Renal cortical epithelial cell (primary cell): ENCODE results near the gene GIT1. TPM values are rescaled to one million over a fixed set of nuclear protein-coding genes. Genes with fewer than 3 reads are reported as not detected.
A peak's percentile ranks its signal among the peaks of the same experiment; 100 is the strongest.

ENCODE experiments used
- DNase-seq: peaks from one replicate; pipeline ENCODE4 v3.0.0-alpha.2; 2011; ENCODE audit warnings: low read depth
- total RNA-seq: library from RNA; depleted of rRNA; stranded (reverse); fragments of >200 nt; gene quantifications from 2 replicates; pipeline ENCODE4 v1.2.3, GENCODE V29; 2014

Gene GIT1
- total RNA-seq, 1 donor from 2014 or later: 34.7 TPM

DNA sequence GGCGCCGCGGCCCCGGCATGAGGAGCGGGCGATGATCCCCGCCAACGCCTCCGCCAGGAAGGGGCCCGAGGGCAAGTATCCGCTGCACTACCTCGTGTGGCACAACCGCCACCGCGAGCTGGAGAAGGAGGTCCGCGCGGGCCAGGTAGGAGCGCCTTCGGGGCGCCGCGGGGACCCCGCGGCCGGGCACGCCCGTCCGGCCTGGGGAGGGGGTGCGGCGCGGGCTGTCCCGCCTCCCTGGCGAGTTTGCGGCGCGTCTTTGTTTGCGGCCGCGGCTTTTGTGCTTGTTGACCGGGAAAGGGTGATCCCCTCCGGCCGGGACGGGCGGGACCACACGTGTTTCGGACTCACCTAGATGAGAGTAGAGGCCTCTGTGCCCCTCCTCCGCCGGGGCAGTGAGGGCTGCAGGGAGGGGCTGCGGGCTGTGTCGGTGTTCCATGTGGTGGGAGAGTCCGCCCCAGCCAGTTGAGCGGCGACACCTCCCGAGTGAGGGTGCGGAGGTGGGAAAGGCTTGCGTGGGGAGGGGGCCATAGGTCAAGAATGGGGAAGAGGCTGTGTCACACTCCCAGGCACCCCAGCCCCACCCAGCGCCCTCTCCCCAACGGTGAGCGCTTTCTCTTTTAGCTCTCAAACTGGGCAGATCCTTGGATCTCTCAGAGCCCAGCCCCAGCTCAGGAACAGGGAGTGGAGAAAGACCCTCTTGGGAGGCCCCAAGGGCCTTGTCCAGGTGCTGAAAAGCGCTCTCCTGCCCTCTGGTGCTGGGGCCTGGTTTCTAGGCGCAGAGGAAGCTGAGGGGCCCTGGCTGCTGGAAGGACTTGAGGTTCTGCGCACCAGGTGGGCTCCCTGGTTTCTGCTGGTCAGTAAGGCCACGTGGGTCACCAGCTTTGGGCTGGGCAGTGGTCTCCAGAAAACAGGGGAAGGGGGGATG, 4.4 kb upstream of the GIT1 start:
- DNase-seq: no peak

DNA sequence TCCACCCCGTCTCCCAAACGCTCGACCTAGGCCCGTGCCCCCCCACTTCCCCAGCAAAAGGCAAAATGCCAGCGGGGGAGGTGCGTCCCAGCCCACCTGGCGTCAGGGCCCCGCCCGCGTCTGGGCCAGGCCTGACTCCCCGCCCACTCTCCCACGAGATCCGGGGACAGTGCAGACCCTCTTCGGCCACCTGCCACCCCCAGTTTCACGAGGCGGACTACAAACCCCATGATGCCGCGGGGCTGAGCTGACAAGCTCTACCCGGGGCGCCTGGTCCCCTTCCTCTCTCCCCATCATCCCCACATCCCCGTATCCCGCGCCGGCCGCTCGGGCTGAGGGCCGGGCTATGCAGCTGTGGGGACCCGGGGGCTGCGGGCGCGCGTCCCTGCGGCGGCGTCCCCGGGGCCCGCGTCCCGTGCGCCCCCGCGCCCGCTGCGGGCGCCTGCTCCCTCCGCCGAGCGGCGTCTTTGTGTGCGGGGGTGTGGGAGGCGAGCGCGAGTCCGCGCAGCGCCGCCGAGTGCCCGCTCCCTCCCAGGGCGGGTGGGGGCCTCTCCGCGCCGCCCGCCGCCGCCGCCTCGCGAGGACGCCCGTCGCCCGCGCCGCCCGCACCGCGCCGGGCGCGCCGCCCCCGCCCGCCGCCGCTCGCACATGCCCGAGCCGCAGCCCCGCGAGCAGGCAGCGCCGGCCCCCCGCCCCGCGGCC, 3.6 kb upstream of the GIT1 start, which contains the start of gene ANKRD13B:
Gene ANKRD13B (plus strand): TSS at position 283 of the 702 bp plus-strand sequence. CDS start 490 bp downstream, outside the sequence.
- DNase-seq: no peak

DNA sequence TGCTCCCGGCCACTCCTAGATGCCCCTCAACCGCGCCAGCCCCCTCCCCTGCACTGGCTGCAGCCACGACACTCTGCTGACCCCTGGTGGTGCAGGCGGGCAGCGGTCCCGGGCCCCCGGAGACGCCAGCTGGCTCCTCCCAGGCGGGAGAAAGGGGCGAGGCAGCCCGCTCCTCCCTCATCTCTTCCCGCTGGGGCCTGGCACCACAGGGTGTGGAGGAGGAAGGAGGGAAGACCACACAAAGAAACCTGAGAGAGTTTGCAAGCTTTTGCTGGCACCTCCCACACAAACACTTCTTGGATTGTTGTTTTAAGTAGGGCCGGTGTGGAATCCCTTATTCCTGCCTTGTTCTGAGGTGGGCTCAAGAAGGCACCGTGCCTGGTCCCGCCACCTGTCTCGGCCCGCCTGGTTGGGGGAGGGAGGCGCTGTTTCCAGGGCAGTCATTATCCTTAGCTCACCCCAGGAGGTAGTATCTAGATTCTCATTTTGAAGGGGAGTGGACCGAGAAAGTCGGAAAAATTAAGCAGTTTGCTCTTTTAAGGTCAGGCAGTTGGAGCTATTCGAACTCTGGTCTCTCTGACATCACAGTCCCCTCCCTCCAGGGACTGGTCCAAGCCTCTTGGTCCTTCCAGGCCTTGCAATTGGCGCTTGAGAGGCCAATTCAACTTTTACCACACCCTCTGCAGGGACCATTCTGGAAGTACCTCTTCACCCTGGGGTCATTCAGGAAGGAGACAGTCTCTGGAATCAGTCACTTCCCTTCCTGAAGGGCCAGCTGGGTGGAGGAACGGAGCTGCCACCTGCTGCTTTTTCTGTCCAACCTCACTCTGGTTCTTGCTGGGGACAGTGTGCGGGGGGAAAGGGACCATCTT, 2.5 kb upstream of the GIT1 start:
- DNase-seq: peak; percentile 49

DNA sequence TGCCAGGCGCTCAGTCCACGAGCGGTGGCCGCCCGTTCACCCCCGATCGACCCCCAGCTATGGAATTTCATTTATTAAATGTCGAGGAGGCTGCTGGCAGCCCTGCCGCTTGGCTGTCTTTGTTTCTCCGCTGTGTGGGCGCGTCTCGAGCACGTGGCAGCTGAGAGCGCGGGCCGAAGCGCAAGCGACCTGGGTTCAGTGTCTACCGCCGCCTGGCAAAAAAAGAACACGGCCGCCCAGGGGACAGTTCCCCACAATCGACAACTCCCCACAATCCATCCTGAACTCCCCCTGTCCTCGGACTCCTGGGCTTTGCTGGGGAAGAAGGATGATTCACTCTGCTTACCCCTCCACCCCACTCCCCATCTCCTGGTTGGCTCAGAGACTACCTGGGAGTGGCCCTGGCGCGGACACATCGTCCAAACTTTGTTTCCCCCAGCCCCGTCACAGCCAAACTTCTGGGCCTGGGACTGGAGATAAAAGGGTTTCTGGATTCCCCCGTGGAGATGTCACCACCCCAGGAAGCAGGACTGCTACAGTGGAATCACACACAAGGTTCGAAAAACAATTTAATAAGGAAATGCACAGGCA, 1.8 kb upstream of the GIT1 start:
- peak; percentile 50 for DNase-seq

DNA sequence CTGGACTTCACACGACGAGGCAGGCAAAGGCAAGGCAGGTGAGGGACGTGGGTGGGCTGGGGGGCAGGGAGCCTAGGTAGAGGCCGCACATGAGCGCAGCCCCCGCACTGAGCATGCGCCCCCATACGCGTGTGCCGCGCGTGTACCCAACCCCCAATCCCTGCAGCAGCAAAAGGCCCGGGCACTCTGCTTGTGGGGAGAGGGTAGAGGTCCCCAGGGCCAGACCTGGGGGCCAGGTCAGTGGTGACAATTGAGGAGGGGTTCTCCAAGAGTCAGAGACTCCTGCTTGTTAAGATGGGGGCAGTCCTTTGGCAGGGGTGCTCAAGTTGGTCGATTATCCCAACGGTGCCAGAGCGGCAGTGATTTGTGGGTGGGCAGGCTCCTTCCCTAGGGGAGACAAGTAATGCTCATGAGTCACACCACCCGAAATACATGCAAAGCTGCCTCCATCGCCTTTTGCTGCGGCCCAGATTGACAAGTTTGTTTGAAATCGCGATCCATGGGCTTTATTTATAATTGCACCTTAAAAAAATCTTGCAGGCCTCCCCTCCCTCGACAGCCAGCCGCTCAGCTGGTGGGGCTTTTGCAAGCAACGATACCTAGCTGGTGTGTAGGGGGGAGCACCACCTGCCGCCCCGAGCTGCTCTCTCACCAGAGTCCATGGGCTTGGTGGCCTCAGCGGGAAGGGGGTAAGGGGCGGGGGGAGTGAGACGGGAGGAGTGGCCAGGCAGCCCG, 1.1 kb upstream of the GIT1 start:
- no peak for DNase-seq

DNA sequence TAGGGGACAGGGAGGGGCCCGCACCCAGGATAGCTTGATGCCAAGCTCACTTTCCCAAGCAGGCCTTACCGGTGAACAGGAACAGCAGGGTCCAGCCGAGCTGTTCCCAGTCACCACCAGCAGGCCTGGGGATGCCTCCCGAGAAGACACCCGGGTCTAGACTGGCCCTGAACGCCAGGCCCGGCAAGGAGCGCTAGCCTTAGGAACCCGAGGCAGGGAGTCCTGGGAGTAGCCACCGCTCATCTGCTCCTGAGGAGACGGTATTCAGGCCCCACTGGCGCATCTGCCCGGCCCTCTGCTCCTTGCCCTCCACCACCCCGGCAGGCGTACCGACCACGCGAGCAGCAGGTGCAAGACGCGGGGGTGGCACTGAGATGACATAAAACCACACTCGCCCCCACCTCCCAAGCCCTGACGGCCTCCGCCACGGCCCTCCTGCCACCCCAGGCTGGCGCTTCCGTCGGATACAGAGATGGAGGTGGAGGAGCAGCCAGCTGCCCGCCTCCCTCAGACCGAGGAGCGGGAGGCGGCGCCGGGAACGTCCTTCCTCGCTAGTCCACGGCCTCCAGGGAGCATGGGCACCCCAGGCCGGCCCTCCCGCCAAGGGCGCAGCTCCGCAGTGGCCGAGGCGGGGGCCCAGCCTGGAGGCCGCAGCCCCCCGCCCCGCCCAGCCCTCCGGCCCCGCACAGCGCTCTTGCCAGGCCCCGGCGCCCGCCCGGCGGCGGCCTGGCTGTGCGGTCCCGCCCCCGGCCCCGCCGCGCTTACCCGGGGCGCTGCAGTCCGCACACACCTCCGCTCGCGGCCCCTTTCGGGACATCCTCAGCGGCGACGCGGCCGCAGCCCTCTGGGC, 661 bp downstream of the GIT1 start:
- no peak for DNase-seq

DNA sequence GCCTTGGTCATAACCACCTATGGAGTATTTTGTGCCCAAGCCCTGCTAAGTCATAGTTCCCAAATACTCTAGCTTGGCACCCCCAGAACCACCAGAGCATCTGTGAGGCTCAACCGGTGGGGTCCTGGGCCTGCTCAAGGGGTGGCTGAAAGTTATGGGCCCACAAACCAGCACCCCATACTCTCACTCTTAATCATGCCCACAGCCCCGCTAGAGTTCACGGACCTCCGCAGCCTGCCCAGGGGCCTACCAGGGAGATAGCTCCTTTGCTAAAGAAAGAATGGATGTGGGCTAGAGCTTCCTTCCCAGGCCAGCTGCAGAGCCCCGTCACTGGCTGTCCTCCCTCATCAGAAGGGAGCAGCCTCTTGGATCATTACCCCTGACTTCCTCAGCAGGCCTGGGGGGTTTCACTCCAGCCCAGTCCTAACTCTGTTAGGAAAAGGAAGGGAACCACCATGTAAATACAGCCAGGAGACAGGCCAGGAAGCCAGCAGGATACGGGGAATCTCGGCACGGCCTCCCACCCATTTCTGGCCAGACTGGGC, 1.4 kb downstream of the GIT1 start:
- DNase-seq: no peak

DNA sequence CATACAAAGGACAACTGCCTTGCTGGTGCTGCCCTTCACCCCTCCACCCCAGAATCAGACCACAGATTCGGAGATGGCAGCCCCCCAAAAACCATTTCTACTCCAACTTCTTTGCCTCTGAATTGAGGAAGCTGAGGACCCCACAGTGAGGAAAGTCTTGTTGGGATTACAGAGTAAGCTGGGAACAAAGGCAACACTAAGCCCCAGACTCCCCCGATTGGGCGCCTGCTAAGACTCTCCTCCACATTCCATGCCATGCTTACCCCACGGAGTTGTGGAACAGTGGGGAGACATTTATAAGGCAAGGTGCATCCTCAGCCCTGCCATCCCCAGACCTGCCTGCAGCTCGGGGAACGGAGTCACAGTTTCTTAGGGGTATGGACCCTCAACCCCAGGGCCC, 1.9 kb downstream of the GIT1 start:
- no peak for DNase-seq

DNA sequence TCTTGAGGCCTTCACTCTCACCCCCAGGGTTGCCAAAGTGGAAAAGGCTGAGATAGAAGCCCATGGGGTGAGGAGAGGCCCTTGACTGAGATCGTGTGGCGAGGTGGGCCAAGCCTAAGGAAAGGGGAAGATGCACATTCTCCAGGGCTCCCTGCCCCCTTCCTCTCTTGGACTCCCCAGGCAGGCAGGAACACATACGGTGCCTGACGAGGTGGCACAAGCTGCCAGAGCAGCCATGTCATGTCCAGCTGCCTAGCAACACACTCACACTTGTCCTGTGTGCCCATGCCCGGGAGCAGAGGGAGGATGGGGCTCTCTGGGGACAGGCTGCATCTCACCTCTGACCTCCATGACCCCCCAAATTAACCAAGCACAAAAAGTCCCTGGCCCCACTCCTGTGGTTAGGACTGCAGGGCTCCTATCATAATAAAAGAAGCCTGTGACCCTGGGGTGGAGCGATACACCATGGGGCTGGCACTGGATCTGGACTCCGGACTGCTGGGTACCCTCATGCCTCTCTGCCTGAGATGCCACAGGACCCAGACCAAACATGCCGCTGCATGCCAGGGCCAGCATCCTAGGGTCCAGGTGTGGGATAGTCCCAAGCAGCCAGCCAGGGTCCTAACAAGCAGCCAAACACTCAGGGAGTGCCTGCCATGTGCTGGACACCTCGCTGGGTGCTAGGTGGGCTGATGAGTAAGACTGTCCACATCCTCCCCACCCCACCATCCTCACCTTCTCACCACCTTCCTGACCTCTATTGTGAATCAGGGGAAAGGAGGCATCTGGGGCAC, 2.6 kb downstream of the GIT1 start:
- no peak for DNase-seq

DNA sequence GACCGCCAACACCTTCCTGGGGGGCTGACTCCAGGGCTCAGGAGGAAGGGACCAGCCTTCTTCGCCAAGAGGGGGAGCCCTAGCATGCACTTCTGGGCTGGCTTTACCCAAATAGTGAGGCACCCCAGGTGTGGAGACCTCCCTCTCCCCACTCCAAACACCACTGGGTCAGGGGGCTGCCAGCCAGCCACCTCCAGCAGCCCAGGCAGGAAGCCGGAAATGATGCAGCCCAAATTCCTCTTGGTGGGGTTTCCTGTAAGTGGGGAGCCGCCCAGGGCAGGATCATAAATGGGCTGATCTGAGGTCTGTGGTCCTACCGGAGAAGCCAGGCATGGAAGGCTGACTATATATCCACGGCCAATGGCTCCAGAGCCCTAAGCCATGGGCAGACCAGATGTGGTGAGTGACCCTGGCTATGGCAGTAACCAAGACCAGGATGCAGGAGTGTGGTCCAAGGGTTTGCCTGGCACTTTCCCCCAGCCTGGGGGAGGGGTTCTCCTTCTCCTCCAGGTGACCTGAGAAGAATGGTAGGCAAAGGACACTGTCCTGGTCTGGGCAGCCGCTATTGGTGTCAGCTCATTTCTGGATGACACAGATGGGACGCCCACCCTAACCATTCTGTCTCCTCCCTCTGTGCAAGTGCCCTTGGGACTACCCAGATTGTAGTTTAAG, 4.2 kb downstream of the GIT1 start:
- no peak for DNase-seq

DNA sequence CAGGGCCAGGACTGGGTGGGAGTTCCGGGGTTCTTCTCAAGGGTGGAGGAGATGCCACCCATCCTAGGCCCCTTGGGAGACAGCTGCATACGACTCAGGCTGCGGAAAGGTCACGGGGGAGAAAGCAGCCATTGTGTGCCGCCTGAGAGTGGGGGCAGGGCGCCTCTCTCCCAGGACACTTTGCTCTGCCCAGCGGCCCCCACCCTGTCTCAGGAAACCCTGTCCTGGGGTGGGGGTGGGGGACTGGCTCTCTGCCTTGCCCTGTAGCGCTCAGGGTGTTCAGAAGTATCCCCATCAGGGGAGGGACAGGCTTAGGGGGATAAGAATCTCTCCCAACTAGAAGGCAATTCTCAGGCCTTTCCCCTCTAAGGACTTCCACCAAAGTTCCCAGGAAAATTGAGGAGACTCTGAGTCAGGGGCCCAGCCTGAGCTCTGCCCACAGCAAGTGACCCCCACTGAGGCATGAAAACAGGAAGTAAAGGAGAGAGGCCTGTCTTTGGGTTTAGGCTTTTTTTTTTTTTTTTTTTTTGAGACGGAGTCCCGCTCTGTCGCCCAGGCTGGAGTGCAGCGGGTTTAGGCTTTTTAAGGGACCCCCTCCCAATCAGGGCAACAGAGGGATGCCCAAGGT, 4.9 kb downstream of the GIT1 start:
- no peak for DNase-seq

DNA sequence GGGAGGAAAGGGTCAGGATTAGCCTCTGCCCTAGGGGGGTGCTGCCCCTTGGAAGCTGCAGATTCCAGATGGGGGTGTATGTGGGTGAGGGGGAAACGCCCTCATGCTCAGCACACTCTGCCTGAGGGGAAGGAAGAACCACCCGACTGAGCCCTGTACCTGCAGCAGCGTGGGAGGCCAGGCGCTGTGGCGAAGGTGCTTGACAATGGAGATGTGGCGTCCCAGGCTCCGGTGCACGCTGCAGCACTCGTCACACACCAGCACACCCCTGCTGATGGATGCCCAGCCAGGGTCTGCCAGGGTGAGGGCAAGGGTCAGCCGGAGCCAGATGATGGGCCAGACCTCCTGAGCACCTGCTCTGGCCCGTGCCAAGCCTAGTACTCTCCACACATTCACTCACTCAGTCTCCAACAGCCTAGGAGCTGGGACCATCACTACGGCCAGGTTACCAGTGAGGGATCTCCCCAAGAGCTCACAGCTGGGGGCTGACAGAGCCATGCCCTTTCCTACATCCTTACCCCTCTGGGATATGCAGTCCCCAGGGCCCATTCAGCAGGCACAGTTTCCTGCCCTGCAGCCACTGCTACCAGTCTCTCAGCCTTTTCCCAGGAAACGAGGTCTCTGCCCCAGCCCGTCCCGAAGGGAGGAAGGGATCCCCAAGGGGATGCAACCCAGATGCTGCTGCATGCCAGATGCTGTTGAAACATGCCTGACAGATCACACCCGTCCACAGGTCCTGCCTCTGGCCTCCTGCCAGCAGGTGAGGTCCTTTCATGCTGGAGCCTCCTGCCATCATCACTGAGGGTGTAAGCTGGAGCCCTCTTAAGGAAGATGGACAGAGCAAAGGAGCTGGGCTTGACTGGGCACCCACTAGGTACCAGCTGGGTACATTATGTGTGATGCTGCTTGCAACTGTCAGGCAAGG, 5.9 kb downstream of the GIT1 start:
- DNase-seq: no peak

DNA sequence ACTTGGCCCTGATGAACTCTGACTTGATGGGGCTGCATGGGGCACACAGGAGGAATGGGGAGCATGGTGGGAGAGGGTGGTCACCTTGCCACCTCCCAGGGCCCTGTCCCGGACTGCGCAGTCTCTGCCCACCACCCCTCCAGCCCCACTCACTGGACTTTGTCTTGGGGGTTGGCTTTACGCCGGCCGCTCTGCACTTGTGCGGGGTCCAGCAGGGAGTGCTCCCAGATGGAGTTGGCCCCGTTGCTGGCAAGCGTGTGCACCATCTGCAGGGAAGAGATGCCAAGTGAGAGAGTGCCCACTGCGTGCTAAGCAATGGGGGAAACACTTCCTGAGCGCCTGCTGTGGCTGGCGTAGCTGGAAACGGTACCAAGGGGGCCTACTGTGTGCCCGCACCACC, 6.7 kb downstream of the GIT1 start:
- no peak for DNase-seq

DNA sequence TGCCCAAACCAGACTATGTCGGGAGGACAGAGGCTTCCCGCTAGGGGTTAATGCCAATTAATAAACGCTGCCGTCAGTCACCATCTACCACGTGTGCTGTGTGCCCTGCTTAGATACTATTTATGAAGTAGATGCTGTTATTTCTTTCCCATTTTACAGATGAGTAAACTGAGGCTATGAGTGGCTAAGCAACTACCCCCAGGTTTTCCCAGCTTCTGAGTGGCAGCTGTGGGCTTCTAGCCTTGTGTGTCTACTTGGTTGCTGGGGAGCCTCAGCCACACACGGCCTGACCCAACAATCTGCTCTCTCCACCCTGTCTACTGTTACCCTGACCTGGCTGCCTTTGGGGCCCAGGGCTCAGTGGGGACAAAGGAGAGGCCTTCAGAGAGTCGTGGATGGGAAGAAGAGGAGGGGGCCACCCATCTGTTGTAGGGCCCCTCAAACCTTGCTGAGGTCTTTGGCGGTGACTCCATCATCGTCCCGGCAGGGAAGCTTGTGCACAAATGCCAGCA, 7.1 kb downstream of the GIT1 start:
- no peak for DNase-seq

DNA sequence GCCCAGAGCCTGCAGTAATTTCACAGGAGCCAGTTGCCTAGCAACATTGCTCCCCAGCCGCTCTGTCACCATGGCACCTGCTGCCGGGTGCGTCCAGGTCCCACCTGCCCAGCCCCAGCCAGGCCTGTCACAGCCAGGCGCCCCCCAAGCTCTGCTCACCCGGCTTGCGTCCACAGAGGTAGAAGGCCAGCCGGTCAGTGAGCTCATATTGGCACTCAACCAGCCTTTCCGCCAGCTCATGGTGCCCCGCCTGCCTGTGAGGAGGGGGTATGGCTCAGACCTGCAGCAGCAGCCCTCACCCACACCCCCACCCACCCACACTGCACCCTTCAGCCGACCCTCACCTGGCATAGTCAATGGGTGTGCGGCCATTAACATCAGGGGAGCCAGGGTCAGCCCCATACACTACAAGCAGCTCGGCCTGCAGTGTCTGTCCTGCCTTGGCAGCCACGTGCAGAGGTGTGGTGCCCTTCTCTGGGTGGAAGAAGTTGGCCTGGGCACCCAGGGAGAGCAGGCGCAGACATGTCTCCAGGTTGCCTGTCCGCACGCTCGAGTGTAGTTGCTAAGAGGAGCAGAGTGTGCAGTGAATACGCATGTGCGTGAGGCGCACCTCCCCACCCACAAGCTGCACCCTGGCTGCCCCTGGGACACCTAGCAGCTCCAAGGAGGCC, 7.7 kb downstream of the GIT1 start:
- DNase-seq: no peak
